BLaER1 treated with 17β-estradiol and CSF1 and Interleukin-3, amounts not matched to agents 10 nM and 100 nM (cell line): ENCODE data around the gene RERE.

Experiments used
- H3K27ac ChIP-seq, 11 experiments: shearing (Covaris generic); formaldehyde crosslinking; 2 replicates each; pipeline ENCODE4 v1.8.1; 2022
- H3K27me3 ChIP-seq, 11 experiments: shearing (Covaris generic); formaldehyde crosslinking; 2 replicates each; pipeline ENCODE4 v1.8.1; 2022
- H3K36me3 ChIP-seq, 11 experiments: shearing (Covaris generic); formaldehyde crosslinking; 2 replicates each; pipeline ENCODE4 v1.8.1; 2022
- H3K4me1 ChIP-seq, 10 experiments: shearing (Covaris generic); formaldehyde crosslinking; 2 replicates each; pipeline ENCODE4 v1.8.1; 2022
- H3K4me2 ChIP-seq, 11 experiments: shearing (Covaris generic); formaldehyde crosslinking; 2 replicates each; pipeline ENCODE4 v1.8.1; 2022
- H3K4me3 ChIP-seq, 10 experiments: shearing (Covaris generic); formaldehyde crosslinking; 2 replicates each; pipeline ENCODE4 v1.8.1; 2022
- H3K9ac ChIP-seq, 11 experiments: shearing (Covaris generic); formaldehyde crosslinking; 2 replicates each; pipeline ENCODE4 v1.8.1; 2022
- H3K9me3 ChIP-seq, 11 experiments: shearing (Covaris generic); formaldehyde crosslinking; replicated peaks in 1 of 11; 2 replicates each; pipeline ENCODE4 v1.8.1; 2022
- H4K20me1 ChIP-seq, 11 experiments: shearing (Covaris generic); formaldehyde crosslinking; 2 replicates each; pipeline ENCODE4 v1.8.1; 2022
- Cebpa-rat ChIP-seq, 11 experiments: shearing (Covaris generic); IDR thresholded peaks; 2 replicates each; pipeline ENCODE4 v1.8.1; 2022

Gene RERE

GRCh38 chr1:8410791-8411190, 406.6 kb downstream of the RERE start:
- no peak overlapping the region for H3K9ac ChIP-seq
- H3K4me2 ChIP-seq = peak overlapping the region in 6 of 11 experiments; percentile 3 to 47 (median 23); a peak in 6 of 22 replicates
- H3K27ac ChIP-seq = no peak overlapping the region
- H3K4me3 ChIP-seq = no peak overlapping the region
- peaks cover 90 to 100% (median 100%) of the 10 kb centered on the region in 11 experiments for H4K20me1 ChIP-seq
- peaks cover 38 to 91% (median 68%) of the 10 kb centered on the region in 11 experiments for H3K36me3 ChIP-seq
- TF ChIP-seq Cebpa-rat (IDR thresholded peaks at IDR 0.05) = no peak
- no peaks in the 10 kb centered on the region; a peak in 1 of 22 replicates for H3K9me3 ChIP-seq
- H3K4me1 ChIP-seq = peaks cover 35 to 53% (median 51%) of the 10 kb centered on the region in 10 experiments
- no peaks in the 10 kb centered on the region for H3K27me3 ChIP-seq

GRCh38 chr1:8409606-8410005, 407.8 kb downstream of the RERE start:
- Histone ChIP-seq H3K9ac (0 out of 22 replicates have a peak overlapping the region, but pooled peaks of 1 of the 11 experiments have one; percentile 7), H3K36me3 (peaks cover 37 to 93% (median 67%) of the 10 kb centered on the region in 11 experiments), H3K27ac (peak overlapping the region in 1 of 11 experiments; percentile 19; a peak in 1 of 22 replicates), H3K9me3 (no peaks in the 10 kb centered on the region; a peak in 1 of 22 replicates), H3K4me2 (peak overlapping the region; percentile 3 to 65 (median 36); a peak in 21 of 22 replicates), H3K27me3 (no peaks in the 10 kb centered on the region), H3K4me3 (no peak overlapping the region), H3K4me1 (peaks cover 35 to 53% (median 51%) of the 10 kb centered on the region in 10 experiments), H4K20me1 (peaks cover 89 to 100% (median 99%) of the 10 kb centered on the region in 11 experiments)
- no peak for TF ChIP-seq Cebpa-rat (IDR thresholded peaks at IDR 0.05)

GRCh38 chr1:8409106-8409505, 408.3 kb downstream of the RERE start:
- Histone ChIP-seq H3K4me3 (no peak overlapping the region), H3K9ac (peak overlapping the region in 2 of 11 experiments; percentile 7 to 23; a peak in 1 of 22 replicates), H3K36me3 (peaks cover 40 to 93% (median 67%) of the 10 kb centered on the region in 11 experiments), H3K27me3 (no peaks in the 10 kb centered on the region), H3K4me2 (peak overlapping the region; percentile 3 to 65 (median 36); a peak in 21 of 22 replicates), H3K27ac (peak overlapping the region in 1 of 11 experiments; percentile 19; a peak in 1 of 22 replicates), H4K20me1 (peaks cover 90 to 100% (median 99%) of the 10 kb centered on the region in 11 experiments), H3K4me1 (peaks cover 35 to 53% (median 51%) of the 10 kb centered on the region in 10 experiments), H3K9me3 (no peaks in the 10 kb centered on the region; a peak in 1 of 22 replicates)
- no peak for TF ChIP-seq Cebpa-rat (IDR thresholded peaks at IDR 0.05)

- peaks cover 33 to 91% (median 63%) of the 10 kb centered on the region in 11 experiments for H3K36me3 ChIP-seq
- H3K9me3 ChIP-seq = no peaks in the 10 kb centered on the region; a peak in 1 of 22 replicates
- H3K4me3 ChIP-seq = no peak overlapping the region
- H3K4me2 ChIP-seq = peak overlapping the region in 9 of 11 experiments; percentile 3 to 65 (median 23); a peak in 13 of 22 replicates
- H3K27ac ChIP-seq = no peak overlapping the region
- H4K20me1 ChIP-seq = peaks cover 85 to 100% (median 99%) of the 10 kb centered on the region in 11 experiments
- H3K4me1 ChIP-seq = peaks cover 35 to 49% (median 44%) of the 10 kb centered on the region in 10 experiments
- no peak for TF ChIP-seq Cebpa-rat (IDR thresholded peaks at IDR 0.05)
- H3K27me3 ChIP-seq = no peaks in the 10 kb centered on the region
- no peak overlapping the region for H3K9ac ChIP-seq
These were observed 409.1 kb downstream of the RERE start for GRCh38 chr1:8408151-8408839.

- Histone ChIP-seq H3K9ac (no peak overlapping the region), H3K27ac (no peak overlapping the region), H3K4me2 (no peak overlapping the region)
These were observed 409.8 kb downstream of the RERE start for GRCh38 chr1:8407652-8408051.

GRCh38 chr1:8406960-8407359, 410.5 kb downstream of the RERE start:
- Histone ChIP-seq H4K20me1 (peaks cover 71 to 100% (median 99%) of the 10 kb centered on the region in 11 experiments), H3K4me2 (no peak overlapping the region), H3K27me3 (no peaks in the 10 kb centered on the region), H3K27ac (no peak overlapping the region), H3K4me1 (peaks cover 25 to 36% (median 31%) of the 10 kb centered on the region in 10 experiments), H3K9ac (no peak overlapping the region), H3K4me3 (no peak overlapping the region), H3K9me3 (peaks cover 0 to 6% (median 0%) of the 10 kb centered on the region in 11 experiments; a peak in 3 of 22 replicates), H3K36me3 (peaks cover 39 to 94% (median 70%) of the 10 kb centered on the region in 11 experiments)
- no peak for TF ChIP-seq Cebpa-rat (IDR thresholded peaks at IDR 0.05)

More at GRCh38 chr1:8407652-8408051, 409.8 kb downstream of the RERE start:
- Histone ChIP-seq H3K4me1 (peaks cover 32 to 43% (median 38%) of the 10 kb centered on the region in 10 experiments), H3K36me3 (peaks cover 36 to 91% (median 63%) of the 10 kb centered on the region in 11 experiments), H4K20me1 (peaks cover 78 to 100% (median 99%) of the 10 kb centered on the region in 11 experiments), H3K9me3 (no peaks in the 10 kb centered on the region; a peak in 2 of 22 replicates), H3K4me3 (no peak overlapping the region), H3K27me3 (no peaks in the 10 kb centered on the region)
- no peak for TF ChIP-seq Cebpa-rat (IDR thresholded peaks at IDR 0.05)

GRCh38 chr1:8406011-8406410, 411.4 kb downstream of the RERE start:
- Histone ChIP-seq H3K9me3 (peaks cover 0 to 8% (median 0%) of the 10 kb centered on the region in 11 experiments; a peak in 5 of 22 replicates), H3K4me2 (no peak overlapping the region), H3K4me1 (peaks cover 22 to 27% (median 25%) of the 10 kb centered on the region in 10 experiments), H3K9ac (no peak overlapping the region), H3K27ac (no peak overlapping the region), H4K20me1 (peaks cover 69 to 100% (median 99%) of the 10 kb centered on the region in 11 experiments), H3K4me3 (no peak overlapping the region), H3K27me3 (no peaks in the 10 kb centered on the region), H3K36me3 (peaks cover 46 to 94% (median 76%) of the 10 kb centered on the region in 11 experiments)
- no peak for TF ChIP-seq Cebpa-rat (IDR thresholded peaks at IDR 0.05)

- Histone ChIP-seq H3K4me2 (no peak overlapping the region), H3K9me3 (peaks cover 0 to 13% (median 0%) of the 10 kb centered on the region in 11 experiments; a peak in 7 of 22 replicates), H3K4me3 (no peak overlapping the region), H3K36me3 (peaks cover 48 to 94% (median 73%) of the 10 kb centered on the region in 11 experiments), H3K27me3 (no peaks in the 10 kb centered on the region), H3K27ac (no peak overlapping the region), H4K20me1 (peaks cover 56 to 100% (median 86%) of the 10 kb centered on the region in 11 experiments), H3K9ac (no peak overlapping the region), H3K4me1 (peaks cover 12 to 17% (median 16%) of the 10 kb centered on the region in 10 experiments)
- no peak for TF ChIP-seq Cebpa-rat (IDR thresholded peaks at IDR 0.05)
These were observed 412.7 kb downstream of the RERE start for GRCh38 chr1:8404460-8405370.
